PFSK-1 (cell line): ENCODE data around the gene WFDC1.

Source experiments
- REST ChIP-seq, 2 experiments: IDR thresholded peaks; 2 replicates each; pipeline versions ENCODE4 v1.6.1 to v1.8.0; 2011 to 2012; ENCODE audit warnings: low read depth in 2 of 2, low read length in 2 of 2, control low read depth in 1 of 2, inconsistent platforms in 1 of 2, mild to moderate bottlenecking in 1 of 2, moderate library complexity in 1 of 2; ENCODE audit not compliant: insufficient read depth in 1 of 2
- TAF1 ChIP-seq: IDR thresholded peaks from 2 replicates; pipeline ENCODE4 v1.6.1; 2012; ENCODE audit warnings: low read length, control low read depth, borderline replicate concordance; ENCODE audit not compliant: insufficient read depth

- TF ChIP-seq TAF1 = no peak
- TF ChIP-seq REST (IDR thresholded peaks at IDR 0.05; ENCODE audit: insufficient read depth in 1 of 2, low read depth in 2 of 2, low read length in 2 of 2) = no peak
These were observed 74.4 kb downstream of the WFDC1 start for GRCh38 chr16:84369105-84369504.
